ENCODE measurements around the gene RGS10.

The RGS10 gene

GRCh38 chr10:119505131-119505551, 37.4 kb downstream of the RGS10 start:
- TF ChIP-seq ZBTB21 (tag by site-specific recombination; IDR thresholded peaks at IDR 0.05), result no peak
- TF ChIP-seq ZNF548 (tag by site-specific recombination; IDR thresholded peaks at IDR 0.05), result no peak
- TF ChIP-seq ZSCAN30 (tag by site-specific recombination; IDR thresholded peaks at IDR 0.05), result no peak
- no peak for TF ChIP-seq ZNF639 (tag by site-specific recombination; IDR thresholded peaks at IDR 0.05)
- TF ChIP-seq ZSCAN23 (tag by site-specific recombination; IDR thresholded peaks at IDR 0.05), result no peak
- TF ChIP-seq TRIM28 (IDR thresholded peaks at IDR 0.05; ENCODE audit: borderline replicate concordance, low read length), result no peak
- no peak for TF ChIP-seq ZNF621 (tag by site-specific recombination; IDR thresholded peaks at IDR 0.05)
- TF ChIP-seq ZNF747 (tag by site-specific recombination; IDR thresholded peaks at IDR 0.05), result no peak
- no peak for TF ChIP-seq ZNF433 (tag by site-specific recombination; IDR thresholded peaks at IDR 0.05; ENCODE audit: low read depth)
- no peak for TF ChIP-seq ZNF626 (tag by site-specific recombination; IDR thresholded peaks at IDR 0.05)
- TF ChIP-seq SCRT2 (tag by site-specific recombination; IDR thresholded peaks at IDR 0.05), result no peak
- TF ChIP-seq ATF2 (tag by site-specific recombination; IDR thresholded peaks at IDR 0.05; ENCODE audit: low read depth), result no peak
- no peak for TF ChIP-seq BCL11A (tag by site-specific recombination; IDR thresholded peaks at IDR 0.05; ENCODE audit: low read depth)
- TF ChIP-seq MYNN (tag by site-specific recombination; IDR thresholded peaks at IDR 0.05; ENCODE audit: borderline replicate concordance), result no peak
- no peak for TF ChIP-seq PBX3 (CRISPR knock-in tag; IDR thresholded peaks at IDR 0.05)
- no peak overlapping the region for H3K4me3 ChIP-seq (ENCODE audit: low read depth, low read length)
- POLR2A ChIA-PET, result interaction anchor here (0.6 kb wide), 1 partner anchor 341 kb away, joined by 4 read pairs; no protein-coding TSS in a partner anchor
- no peak overlapping the region for H3K27ac ChIP-seq (ENCODE audit: extremely low read depth, low read depth, low read length)
- H3K36me3 ChIP-seq (ENCODE audit: control insufficient read depth in 2 of 2, insufficient read depth in 1 of 2, low read length in 2 of 2), result no peaks in the 10 kb centered on the region
- CTCF ChIA-PET, result interaction anchor here (0.5 kb wide), 1 partner anchor 354 kb away, joined by 4 read pairs; no protein-coding TSS in a partner anchor
- no peaks in the 10 kb centered on the region for H3K4me1 ChIP-seq (ENCODE audit: control insufficient read depth, insufficient read depth, low read length)
- H3K9me3 ChIP-seq (ENCODE audit: control insufficient read depth, insufficient read depth, low read depth, low read length), result no peaks in the 10 kb centered on the region

GRCh38 chr10:119504651-119505050, 37.9 kb downstream of the RGS10 start:
- H3K36me3 ChIP-seq (ENCODE audit: control insufficient read depth in 2 of 2, insufficient read depth in 1 of 2, low read length in 2 of 2), result peaks cover 0 to 5% of the 10 kb centered on the region in 2 experiments; a peak in 1 of 3 replicates
- CTCF ChIA-PET, result no interaction called here
- no peaks in the 10 kb centered on the region for H3K9me3 ChIP-seq (ENCODE audit: control insufficient read depth, insufficient read depth, low read depth, low read length)
- no peak overlapping the region for H3K4me3 ChIP-seq (ENCODE audit: low read depth, low read length)
- TF ChIP-seq ZNF707 (tag by site-specific recombination; IDR thresholded peaks at IDR 0.05) (no peak), BCL6B (tag by site-specific recombination; IDR thresholded peaks at IDR 0.05) (no peak)
- H3K4me1 ChIP-seq (ENCODE audit: control insufficient read depth, insufficient read depth, low read length), result no peaks in the 10 kb centered on the region
- POLR2A ChIA-PET, result no interaction called here
- H3K27ac ChIP-seq (ENCODE audit: extremely low read depth, low read depth, low read length), result no peak overlapping the region

GRCh38 chr10:119503821-119504220, 38.7 kb downstream of the RGS10 start:
- POLR2A ChIA-PET, result no interaction called here
- Histone ChIP-seq H3K36me3 (ENCODE audit: control insufficient read depth in 2 of 2, insufficient read depth in 1 of 2, low read length in 2 of 2) (peaks cover 0 to 12% of the 10 kb centered on the region in 2 experiments; a peak in 1 of 3 replicates), H3K27ac (ENCODE audit: extremely low read depth, low read depth, low read length) (no peak overlapping the region), H3K4me3 (ENCODE audit: low read depth, low read length) (no peak overlapping the region), H3K9me3 (ENCODE audit: control insufficient read depth, insufficient read depth, low read depth, low read length) (no peaks in the 10 kb centered on the region), H3K4me1 (ENCODE audit: control insufficient read depth, insufficient read depth, low read length) (no peaks in the 10 kb centered on the region)
- CTCF ChIA-PET, result no interaction called here
- no peak for TF ChIP-seq ZBTB21 (tag by site-specific recombination; IDR thresholded peaks at IDR 0.05)
- TF ChIP-seq ZNF266 (tag by site-specific recombination; IDR thresholded peaks at IDR 0.05; ENCODE audit: low read depth), result no peak
- TF ChIP-seq ZSCAN18 (tag by site-specific recombination; IDR thresholded peaks at IDR 0.05), result no peak
- no peak for TF ChIP-seq EGR2 (tag by site-specific recombination; IDR thresholded peaks at IDR 0.05; ENCODE audit: low read depth)
- no peak for TF ChIP-seq PRDM4 (tag by site-specific recombination; IDR thresholded peaks at IDR 0.05)
- TF ChIP-seq ZNF426 (tag by site-specific recombination; IDR thresholded peaks at IDR 0.05), result no peak
- no peak for TF ChIP-seq ZNF324 (tag by site-specific recombination; IDR thresholded peaks at IDR 0.05)
- no peak for TF ChIP-seq REPIN1 (tag by site-specific recombination; IDR thresholded peaks at IDR 0.05; ENCODE audit: low read depth)

Measured in HEK293 (cell line).